Osteocyte (in vitro differentiated cells): ENCODE data around the gene FLACC1. TPM values are rescaled to one million over a fixed set of nuclear protein-coding genes. Genes with fewer than 3 reads are reported as not detected.

ENCODE experiments used
- total RNA-seq: library from RNA; stranded (reverse); gene quantifications from 2 replicates; pipeline ENCODE4 v1.2.1, GENCODE V29; 2021

The FLACC1 gene
- total RNA-seq, 1 donor from 2014 or later = 2.1 TPM

Other genes starting within 250 kb of the FLACC1 start
- gene CFLAR, start 241.2 kb downstream of the FLACC1 start, total RNA-seq = 45.8 and 48.1 TPM in 2 replicates
- gene CASP10, start 174.2 kb downstream of the FLACC1 start, total RNA-seq = 0.35 TPM in 1 of 2 replicates, not detected in the other
- gene CASP8, start 96.8 kb downstream of the FLACC1 start, total RNA-seq = 11.1 and 11.4 TPM in 2 replicates
- gene TRAK2, start 94.1 kb upstream of the FLACC1 start, total RNA-seq = 36.2 and 38.7 TPM in 2 replicates
- gene STRADB, start 94.4 kb upstream of the FLACC1 start, total RNA-seq = 18.5 and 23.7 TPM in 2 replicates